Measurements from ENCODE around the gene NDUFS3.
"Not testable (repeated sequence)": the region's sequence is repeated elsewhere in the genome, so short reads cannot be mapped to it uniquely, and the experiment has no call there.

Gene NDUFS3

GRCh38 chr11:47562393-47562792 is 16.5 kb upstream of the NDUFS3 start:
- not testable (repeated sequence) for DNase-seq

GRCh38 chr11:47564366-47564765 is 14.5 kb upstream of the NDUFS3 start:
- DNase-seq = not testable (repeated sequence)

- no peak for DNase-seq
Measured at GRCh38 chr11:47564933-47565339, 13.9 kb upstream of the NDUFS3 start.

GRCh38 chr11:47565340-47566148 is 13.3 kb upstream of the NDUFS3 start, which contains the start of gene PTPMT1:
TSS of gene PTPMT1 (plus strand) at chr11:47565599. CDS start at chr11:47565623, 24 bp downstream.
- peak; percentile 41 to 53 for DNase-seq

- no peak for DNase-seq
Measured at GRCh38 chr11:47566149-47566698, 12.7 kb upstream of the NDUFS3 start.

- DNase-seq = no peak
Measured at GRCh38 chr11:47569646-47570045, 9.2 kb upstream of the NDUFS3 start.

GRCh38 chr11:47570651-47571356 is 8.1 kb upstream of the NDUFS3 start:
- no peak for DNase-seq

GRCh38 chr11:47571357-47571729 is 7.5 kb upstream of the NDUFS3 start:
- DNase-seq = no peak

- no peak for DNase-seq
Measured at GRCh38 chr11:47571895-47572294, 7.0 kb upstream of the NDUFS3 start.

GRCh38 chr11:47572715-47573255 is 6.1 kb upstream of the NDUFS3 start:
- no peak for DNase-seq

GRCh38 chr11:47573321-47573720 is 5.6 kb upstream of the NDUFS3 start:
- DNase-seq = no peak

GRCh38 chr11:47577460-47578041 is 1.3 kb upstream of the NDUFS3 start:
- DNase-seq = no peak

GRCh38 chr11:47583844-47584243 is 5.0 kb downstream of the NDUFS3 start:
- DNase-seq = no peak

- no peak for DNase-seq
Measured at GRCh38 chr11:47586098-47586855, 7.4 kb downstream of the NDUFS3 start, which contains the start of gene FAM180B. TSS of gene FAM180B (plus strand) at chr11:47586678. CDS start at chr11:47586769, 91 bp downstream.

GRCh38 chr11:47587039-47587716 is 8.3 kb downstream of the NDUFS3 start:
- DNase-seq = no peak

GRCh38 chr11:47587723-47588326 is 9.0 kb downstream of the NDUFS3 start:
- DNase-seq = no peak

- DNase-seq = no peak
Measured at GRCh38 chr11:47589118-47589517, 10.2 kb downstream of the NDUFS3 start.

GRCh38 chr11:47589584-47589976 is 10.7 kb downstream of the NDUFS3 start:
- DNase-seq = no peak

GRCh38 chr11:47589977-47590861 is 11.3 kb downstream of the NDUFS3 start:
- DNase-seq = no peak

GRCh38 chr11:47591764-47592163 is 12.9 kb downstream of the NDUFS3 start:
- DNase-seq = no peak

Data from activated CD4-positive, alpha-beta T cell treated with anti-CD3 and anti-CD28 coated beads, Interleukin-2, amount 50 U/mL, for 4 hours (primary cell).